Activated CD4-positive, alpha-beta T cell treated with anti-CD3 and anti-CD28 coated beads for 36 hours (primary cell): Measurements from ENCODE around the gene EEA1. TPM values are rescaled to one million over a fixed set of nuclear protein-coding genes. Genes with fewer than 3 reads are reported as not detected.

Experiments
- ATAC-seq: fragments of 200-7000 bp; cut with Tn5 transposase; one replicate; pipeline ENCODE4 v1.10.0; 2021; ENCODE audit warnings: mild to moderate bottlenecking, moderate library complexity
- CTCF ChIA-PET: fragments of 350-600 bp; sonication (Branson Sonifier 250); formaldehyde crosslinking; loops from one replicate; lab custom pipeline; 2021; ENCODE audit warnings: antibody characterized with exemption; lab: Charles Lee
- POLR2A ChIA-PET: fragments of 350-600 bp; sonication (Branson Sonifier 250); formaldehyde crosslinking; loops from one replicate; lab custom pipeline; 2021; ENCODE audit warnings: antibody characterized with exemption, inconsistent platforms; lab: Charles Lee
- DNase-seq: peaks from one replicate; pipeline ENCODE4 v3.0.0-alpha.2; 2020
- H3K27ac Mint-ChIP-seq: one replicate; pipeline ENCODE4 v1.8.0; 2021; ENCODE audit warnings: mixed read lengths
- H3K27me3 Mint-ChIP-seq: one replicate; pipeline ENCODE4 v1.8.0; 2021; ENCODE audit warnings: mixed read lengths
- H3K36me3 Mint-ChIP-seq: one replicate; pipeline ENCODE4 v1.8.0; 2021; ENCODE audit warnings: low read depth, mixed read lengths
- H3K4me1 Mint-ChIP-seq: one replicate; pipeline ENCODE4 v1.8.0; 2021; ENCODE audit warnings: mixed read lengths
- H3K4me3 Mint-ChIP-seq: one replicate; pipeline ENCODE4 v1.8.0; 2021; ENCODE audit warnings: mild to moderate bottlenecking, moderate library complexity, mixed read lengths
- H3K9me3 Mint-ChIP-seq: one replicate; pipeline ENCODE4 v1.8.0; 2021; ENCODE audit warnings: low read depth, mixed read lengths
- intact Hi-C, 2 experiments: fragments of 100-400 bp; cut with DNase I in 1 of 2; cut with micrococcal nuclease in 1 of 2; formaldehyde crosslinking; loops; one replicate each; pipeline versions ENCODE4 v1.14.2 to v1.15.1; 2022 to 2024; cut with DNase I, micrococcal nuclease
- total RNA-seq, 2 experiments: library from RNA; stranded (reverse); gene quantifications; one replicate each; pipeline ENCODE4 v1.2.3, GENCODE V29; 2021

The EEA1 gene
- total RNA-seq, 2 experiments from 2014 or later: 20.2 to 33.2 TPM

GRCh38 chr12:92857818-92858217 lies 71.3 kb downstream of the EEA1 start:
- H3K27me3 Mint-ChIP-seq: no peaks in the 10 kb centered on the region
- DNase-seq: no peak
- no peak for ATAC-seq
- H3K4me1 Mint-ChIP-seq: peaks cover 4% of the 10 kb centered on the region
- H3K4me3 Mint-ChIP-seq: no peak overlapping the region
- no peak overlapping the region for H3K27ac Mint-ChIP-seq
- no peaks in the 10 kb centered on the region for H3K9me3 Mint-ChIP-seq
- H3K36me3 Mint-ChIP-seq: peaks cover 34% of the 10 kb centered on the region
- intact Hi-C loops: no loop called here
- POLR2A ChIA-PET: no interaction called here
- CTCF ChIA-PET: interaction anchor here (0.7 to 1.4 kb wide), 4 partner anchors 8 to 1476 kb away, joined by 3 to 5 read pairs (median 4); no protein-coding TSS in a partner anchor

- intact Hi-C loops: no loop called here
- peaks cover 24% of the 10 kb centered on the region for H3K36me3 Mint-ChIP-seq
- POLR2A ChIA-PET: no interaction called here
- H3K4me1 Mint-ChIP-seq: no peaks in the 10 kb centered on the region
- no peaks in the 10 kb centered on the region for H3K27me3 Mint-ChIP-seq
- no peak overlapping the region for H3K27ac Mint-ChIP-seq
- H3K9me3 Mint-ChIP-seq: no peaks in the 10 kb centered on the region
- CTCF ChIA-PET: interaction anchor here (1.4 kb wide), 1 partner anchor 565 kb away, joined by 3 read pairs; no protein-coding TSS in a partner anchor
- no peak overlapping the region for H3K4me3 Mint-ChIP-seq
- ATAC-seq (no peak), DNase-seq (no peak)
These were observed 74.8 kb downstream of the EEA1 start for GRCh38 chr12:92854344-92854743.

DNA sequence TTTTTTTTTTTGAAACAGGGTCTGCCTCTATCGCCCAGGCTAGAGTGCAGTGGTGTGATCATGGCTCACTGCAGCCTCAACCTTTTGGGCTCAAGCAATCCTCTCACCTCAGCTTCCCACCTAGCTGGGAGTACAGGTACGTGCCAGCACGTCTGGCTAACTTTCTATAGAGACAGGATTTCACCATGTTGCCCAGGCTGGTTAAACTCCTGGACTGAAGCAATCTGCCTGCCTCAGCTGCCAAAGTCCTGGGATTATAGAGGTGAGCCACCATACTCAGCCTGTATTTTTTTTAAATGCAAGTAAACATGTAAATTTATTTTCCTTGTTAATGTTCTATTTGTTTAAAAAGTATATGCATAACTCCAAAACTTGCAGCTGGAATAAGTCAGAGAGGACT lies 80.4 kb downstream of the EEA1 start:
- ChIA-PET CTCF (interaction anchor here (0.6 to 1.4 kb wide), 3 partner anchors 10 to 1467 kb away, joined by 3 to 5 read pairs (median 3); no protein-coding TSS in a partner anchor), POLR2A (no interaction called here)
- ATAC-seq (no peak), DNase-seq (no peak)
- Mint-ChIP-seq H3K27ac (no peak overlapping the region), H3K36me3 (peaks cover 14% of the 10 kb centered on the region), H3K4me3 (no peak overlapping the region), H3K4me1 (no peaks in the 10 kb centered on the region), H3K27me3 (no peaks in the 10 kb centered on the region), H3K9me3 (no peaks in the 10 kb centered on the region)
- intact Hi-C loops: no loop called here

DNA sequence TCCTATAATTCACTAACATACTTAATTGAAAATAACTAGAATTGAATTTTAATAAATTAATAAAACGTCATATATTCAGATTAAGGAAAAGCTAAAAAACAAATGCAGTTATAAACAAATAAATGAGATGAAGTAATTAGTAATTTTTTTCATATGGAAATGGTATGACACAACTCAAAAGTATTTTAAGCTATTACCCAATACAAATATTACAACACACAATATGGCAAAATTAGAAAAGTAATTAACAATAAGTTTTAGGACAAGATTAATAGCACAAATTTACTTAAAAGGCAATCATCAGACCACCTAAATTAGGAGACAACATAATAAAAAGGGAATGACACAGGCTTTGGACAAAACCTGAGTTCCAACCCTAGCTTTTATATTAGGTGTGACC lies 81.7 kb downstream of the EEA1 start:
- H3K36me3 Mint-ChIP-seq: peaks cover 12% of the 10 kb centered on the region
- H3K4me3 Mint-ChIP-seq: no peak overlapping the region
- no peaks in the 10 kb centered on the region for H3K27me3 Mint-ChIP-seq
- no peak for DNase-seq
- intact Hi-C loops: no loop called here
- ChIA-PET CTCF (interaction anchor here (1.1 to 2.1 kb wide), 4 partner anchors 9 to 655 kb away, joined by 3 to 7 read pairs (median 3); no protein-coding TSS in a partner anchor), POLR2A (no interaction called here)
- no peaks in the 10 kb centered on the region for H3K4me1 Mint-ChIP-seq
- no peaks in the 10 kb centered on the region for H3K9me3 Mint-ChIP-seq
- H3K27ac Mint-ChIP-seq: no peak overlapping the region
- ATAC-seq: no peak

GRCh38 chr12:92845329-92845728 lies 83.8 kb downstream of the EEA1 start:
- POLR2A ChIA-PET: no interaction called here
- no peak overlapping the region for H3K4me3 Mint-ChIP-seq
- ATAC-seq: no peak

GRCh38 chr12:92844151-92844763 lies 84.8 kb downstream of the EEA1 start:
- Mint-ChIP-seq H3K36me3 (peaks cover 18% of the 10 kb centered on the region), H3K4me3 (no peak overlapping the region), H3K9me3 (no peaks in the 10 kb centered on the region), H3K27ac (no peak overlapping the region), H3K4me1 (peaks cover 1% of the 10 kb centered on the region), H3K27me3 (no peaks in the 10 kb centered on the region)
- ATAC-seq (no peak), DNase-seq (no peak)
- intact Hi-C loops: no loop called here
- ChIA-PET CTCF (no interaction called here), POLR2A (no interaction called here)

More at GRCh38 chr12:92845329-92845728, 83.8 kb downstream of the EEA1 start:
- no peaks in the 10 kb centered on the region for H3K9me3 Mint-ChIP-seq
- intact Hi-C loops: no loop called here
- peaks cover 21% of the 10 kb centered on the region for H3K36me3 Mint-ChIP-seq
- CTCF ChIA-PET: interaction anchor here (2.1 kb wide), 1 partner anchor 14 kb away, joined by 7 read pairs; no protein-coding TSS in a partner anchor
- H3K27ac Mint-ChIP-seq: no peak overlapping the region
- no peaks in the 10 kb centered on the region for H3K4me1 Mint-ChIP-seq
- DNase-seq: no peak
- no peaks in the 10 kb centered on the region for H3K27me3 Mint-ChIP-seq

- intact Hi-C loops: loop anchor here (5.0 to 10.0 kb wide), 3 partner anchors 95 to 588 kb away; partner anchors contain the start of gene EEA1 (in 1 of the 2)
- Mint-ChIP-seq H3K36me3 (peaks cover 15% of the 10 kb centered on the region), H3K9me3 (no peaks in the 10 kb centered on the region), H3K4me1 (peaks cover 2% of the 10 kb centered on the region), H3K4me3 (no peak overlapping the region), H3K27ac (no peak overlapping the region), H3K27me3 (no peaks in the 10 kb centered on the region)
- POLR2A ChIA-PET: interaction anchor here (0.7 kb wide), 1 partner anchor 596 kb away, joined by 4 read pairs; no protein-coding TSS in a partner anchor
- DNase-seq: no peak
- ATAC-seq: no peak
- CTCF ChIA-PET: interaction anchor here (0.8 to 1.0 kb wide), 2 partner anchors 35 to 1355 kb away, joined by 3 read pairs; no protein-coding TSS in a partner anchor
These were observed 99.3 kb downstream of the EEA1 start for GRCh38 chr12:92829686-92830282.

GRCh38 chr12:92828565-92828964 lies 100.5 kb downstream of the EEA1 start:
- ChIA-PET POLR2A (no interaction called here), CTCF (no interaction called here)
- intact Hi-C loops: loop anchor here (5.0 to 10.0 kb wide), 3 partner anchors 96 to 589 kb away; partner anchors contain the start of gene EEA1 (in 1 of the 2)
- ATAC-seq (no peak), DNase-seq (no peak)
- Mint-ChIP-seq H3K36me3 (peaks cover 15% of the 10 kb centered on the region), H3K9me3 (no peaks in the 10 kb centered on the region), H3K4me3 (no peak overlapping the region), H3K27ac (no peak overlapping the region), H3K27me3 (no peaks in the 10 kb centered on the region), H3K4me1 (peaks cover 2% of the 10 kb centered on the region)

GRCh38 chr12:92827836-92828431 lies 101.2 kb downstream of the EEA1 start:
- no peak for ATAC-seq
- Mint-ChIP-seq H3K4me1 (peaks cover 2% of the 10 kb centered on the region), H3K9me3 (no peaks in the 10 kb centered on the region), H3K27me3 (no peaks in the 10 kb centered on the region), H3K4me3 (no peak overlapping the region), H3K36me3 (peaks cover 15% of the 10 kb centered on the region), H3K27ac (no peak overlapping the region)
- intact Hi-C loops: loop anchor here (5.0 to 10.0 kb wide), 3 partner anchors 97 to 589 kb away; partner anchors contain the start of gene EEA1 (in 1 of the 2)
- ChIA-PET POLR2A (interaction anchor here (0.5 to 0.6 kb wide), 2 partner anchors 140 to 1154 kb away, joined by 3 to 6 read pairs; no protein-coding TSS in a partner anchor), CTCF (interaction anchor here (0.6 to 1.0 kb wide), 10 partner anchors 11 to 593 kb away, joined by 3 to 4 read pairs (median 3); partner anchors contain the start of gene PLEKHG7)
- peak; percentile 61 for DNase-seq

DNA sequence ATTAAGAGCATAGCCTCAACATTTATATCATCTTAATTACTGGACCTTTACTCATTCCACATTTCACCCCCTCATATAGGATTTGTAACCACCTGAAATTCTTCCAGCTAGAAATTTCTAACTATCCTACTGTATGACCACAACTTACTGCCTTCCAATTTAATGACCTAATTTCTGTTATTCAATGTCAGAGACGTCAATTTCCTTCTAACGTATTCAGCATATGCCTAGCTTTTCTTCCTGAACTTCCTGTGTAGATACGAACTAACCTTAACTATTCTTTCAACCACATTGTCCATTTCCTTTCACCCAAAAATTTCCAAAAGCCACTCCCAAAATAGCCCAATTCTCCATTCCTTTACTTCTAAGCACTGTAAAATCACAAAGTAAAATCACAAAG lies 108.0 kb downstream of the EEA1 start:
- H3K4me1 Mint-ChIP-seq: no peaks in the 10 kb centered on the region
- H3K27ac Mint-ChIP-seq: no peak overlapping the region
- H3K27me3 Mint-ChIP-seq: no peaks in the 10 kb centered on the region
- no peak for ATAC-seq
- H3K36me3 Mint-ChIP-seq: peaks cover 14% of the 10 kb centered on the region
- H3K4me3 Mint-ChIP-seq: no peak overlapping the region
- H3K9me3 Mint-ChIP-seq: no peaks in the 10 kb centered on the region
- intact Hi-C loops: loop anchor here in 1 of 2 experiments (10.0 kb wide), 1 partner anchor 104 kb away; the partner anchor contains the start of gene EEA1
- ChIA-PET POLR2A (interaction anchor here (0.5 to 0.6 kb wide), 2 partner anchors 11 to 462 kb away, joined by 4 read pairs; no protein-coding TSS in a partner anchor), CTCF (no interaction called here)
- DNase-seq: no peak

GRCh38 chr12:92814584-92814983 lies 114.5 kb downstream of the EEA1 start:
- intact Hi-C loops: no loop called here
- no peaks in the 10 kb centered on the region for H3K27me3 Mint-ChIP-seq
- POLR2A ChIA-PET: no interaction called here
- no peaks in the 10 kb centered on the region for H3K9me3 Mint-ChIP-seq
- no peak overlapping the region for H3K27ac Mint-ChIP-seq
- CTCF ChIA-PET: interaction anchor here (0.6 kb wide), 1 partner anchor 173 kb away, joined by 3 read pairs; no protein-coding TSS in a partner anchor
- no peaks in the 10 kb centered on the region for H3K4me1 Mint-ChIP-seq
- peaks cover 19% of the 10 kb centered on the region for H3K36me3 Mint-ChIP-seq
- DNase-seq: no peak
- no peak for ATAC-seq
- H3K4me3 Mint-ChIP-seq: no peak overlapping the region
